Measurements from ENCODE around the gene TBL1X. TPM values are rescaled to one million over a fixed set of nuclear protein-coding genes. Genes with fewer than 3 reads are reported as not detected.

The TBL1X gene
- total and polyA plus RNA-seq, 2 donors (not counting 1 experiment from before 2014, with no cell fraction given), result 8.8 to 65.1 TPM

GRCh38 chrX:9614016-9614415 is 149.2 kb downstream of the TBL1X start:
- peaks cover 11% of the 10 kb centered on the region for H3K79me2 ChIP-seq (ENCODE audit: control insufficient read depth, insufficient read depth, low read length)
- Mint-ChIP-seq H3K27ac (no peak overlapping the region), H3K27me3 (no peaks in the 10 kb centered on the region), H3K4me1 (peaks cover 20% of the 10 kb centered on the region), H3K9me3 (ENCODE audit: insufficient read depth) (no peaks in the 10 kb centered on the region), H3K4me3 (no peak overlapping the region)
- DNase-seq (no peak), ATAC-seq (ENCODE audit: low read depth) (no peak)
- intact Hi-C loops (cut with micrococcal nuclease), result no loop called here
- peaks cover 3 to 7% of the 10 kb centered on the region in 2 donors for H3K4me1 ChIP-seq (ENCODE audit: control insufficient read depth in 2 of 2, insufficient read depth in 2 of 2, low read length in 2 of 2)
- no peak overlapping the region for H3K4me2 ChIP-seq (replicated peaks; ENCODE audit: low read depth, low read length, poor library complexity, severe bottlenecking)
- H2AFZ ChIP-seq (ENCODE audit: insufficient read depth, low read depth, low read length, poor library complexity, severe bottlenecking), result no peak overlapping the region
- no peaks in the 10 kb centered on the region for H3K36me3 ChIP-seq (replicated peaks in 1 of 2; ENCODE audit: control extremely low read depth in 1 of 2, control insufficient read depth in 1 of 2, extremely low read depth in 1 of 2, insufficient read depth in 2 of 2, low read length in 1 of 2)
- no peak overlapping the region for H3K4me3 ChIP-seq (ENCODE audit: control extremely low read depth in 1 of 5, extremely low read depth in 1 of 5, insufficient read depth in 1 of 5, low read depth in 2 of 5, low read length in 4 of 5)
- POLR2A ChIA-PET, result no interaction called here
- no peak overlapping the region for H3K27ac ChIP-seq (ENCODE audit: low read length in 2 of 2)
- H3K27me3 ChIP-seq (replicated peaks in 1 of 4; ENCODE audit: control extremely low read depth in 1 of 4, control insufficient read depth in 3 of 4, insufficient read depth in 4 of 4, low read length in 3 of 4), result no peaks in the 10 kb centered on the region
- WGBS (ENCODE audit: insufficient coverage), result no CpG with 5 or more reads among the region's 1 CpG
- no peak overlapping the region for H3K9ac ChIP-seq (ENCODE audit: low read length)
- TF ChIP-seq CTCF (IDR thresholded peaks at IDR 0.05), result no peak
- no peak for TF ChIP-seq EZH2 (IDR thresholded peaks at IDR 0.05; ENCODE audit: borderline replicate concordance, insufficient read depth, low read depth, low read length, poor library complexity, severe bottlenecking)
- CTCF ChIA-PET, result no interaction called here
- peaks cover 22% of the 10 kb centered on the region for H4K20me1 ChIP-seq (ENCODE audit: control insufficient read depth, insufficient read depth, low read length, poor library complexity, severe bottlenecking)
- no peaks in the 10 kb centered on the region for H3K9me3 ChIP-seq (ENCODE audit: control extremely low read depth in 1 of 3, control insufficient read depth in 2 of 3, insufficient read depth in 1 of 3, low read length in 2 of 3)

- Histone ChIP-seq H3K27ac (ENCODE audit: low read length in 2 of 2) (no peak overlapping the region), H3K9me3 (ENCODE audit: control extremely low read depth in 1 of 3, control insufficient read depth in 2 of 3, insufficient read depth in 1 of 3, low read length in 2 of 3) (no peaks in the 10 kb centered on the region), H3K4me1 (ENCODE audit: control insufficient read depth in 2 of 2, insufficient read depth in 2 of 2, low read length in 2 of 2) (no peaks in the 10 kb centered on the region), H2AFZ (ENCODE audit: insufficient read depth, low read depth, low read length, poor library complexity, severe bottlenecking) (no peak overlapping the region), H3K9ac (ENCODE audit: low read length) (no peak overlapping the region), H4K20me1 (ENCODE audit: control insufficient read depth, insufficient read depth, low read length, poor library complexity, severe bottlenecking) (peaks cover 15% of the 10 kb centered on the region), H3K79me2 (ENCODE audit: control insufficient read depth, insufficient read depth, low read length) (peaks cover 3% of the 10 kb centered on the region), H3K27me3 (replicated peaks in 1 of 4; ENCODE audit: control extremely low read depth in 1 of 4, control insufficient read depth in 3 of 4, insufficient read depth in 4 of 4, low read length in 3 of 4) (no peaks in the 10 kb centered on the region), H3K4me2 (replicated peaks; ENCODE audit: low read depth, low read length, poor library complexity, severe bottlenecking) (no peak overlapping the region), H3K4me3 (ENCODE audit: control extremely low read depth in 1 of 5, extremely low read depth in 1 of 5, insufficient read depth in 1 of 5, low read depth in 2 of 5, low read length in 4 of 5) (no peak overlapping the region), H3K36me3 (replicated peaks in 1 of 2; ENCODE audit: control extremely low read depth in 1 of 2, control insufficient read depth in 1 of 2, extremely low read depth in 1 of 2, insufficient read depth in 2 of 2, low read length in 1 of 2) (no peaks in the 10 kb centered on the region)
- CTCF ChIA-PET, result no interaction called here
- POLR2A ChIA-PET, result no interaction called here
- peaks cover 16% of the 10 kb centered on the region for H3K4me1 Mint-ChIP-seq
- intact Hi-C loops (cut with micrococcal nuclease), result no loop called here
- no CpG with 5 or more reads among the region's 5 CpGs for WGBS (ENCODE audit: insufficient coverage)
- TF ChIP-seq EZH2 (IDR thresholded peaks at IDR 0.05; ENCODE audit: borderline replicate concordance, insufficient read depth, low read depth, low read length, poor library complexity, severe bottlenecking), result no peak
- TF ChIP-seq CTCF (IDR thresholded peaks at IDR 0.05), result no peak
- DNase-seq (no peak), ATAC-seq (ENCODE audit: low read depth) (no peak)
- H3K4me3 Mint-ChIP-seq, result no peak overlapping the region
- no peaks in the 10 kb centered on the region for H3K27me3 Mint-ChIP-seq
- H3K9me3 Mint-ChIP-seq (ENCODE audit: insufficient read depth), result no peaks in the 10 kb centered on the region
- no peak overlapping the region for H3K27ac Mint-ChIP-seq
Observed at GRCh38 chrX:9619133-9619532, 154.3 kb downstream of the TBL1X start.

Data from B cell (primary cell).